ENCODE data around the gene UTS2R.

The UTS2R gene

GRCh38 chr17:82338858-82339633 is 32.5 kb upstream of the UTS2R start (continued):
- TF ChIP-seq ZNF514 (tag by site-specific recombination; IDR thresholded peaks at IDR 0.05) (no peak), ZBTB17 (tag by site-specific recombination; IDR thresholded peaks at IDR 0.05) (peak; percentile 68; the same call in 1 of the 2 replicates), ZNF274 (IDR thresholded peaks at IDR 0.05; ENCODE audit: low read length) (no peak), ZNF274 (tag by site-specific recombination; IDR thresholded peaks at IDR 0.05; ENCODE audit: borderline replicate concordance) (no peak), KLF8 (tag by site-specific recombination; IDR thresholded peaks at IDR 0.05) (0 out of 2 replicates have a peak, but pooled peaks have one; percentile 54), ZNF146 (tag by site-specific recombination; IDR thresholded peaks at IDR 0.05) (no peak), ZNF19 (tag by site-specific recombination; IDR thresholded peaks at IDR 0.05; ENCODE audit: low read depth) (no peak), ZBTB20 (tag by site-specific recombination; IDR thresholded peaks at IDR 0.05) (peak; percentile 74), ZBTB7A (tag by site-specific recombination; IDR thresholded peaks at IDR 0.05; ENCODE audit: low read depth) (0 out of 2 replicates have a peak, but pooled peaks have one; percentile 10), ZEB2 (tag by site-specific recombination; IDR thresholded peaks at IDR 0.05) (peak; percentile 89), ZNF843 (tag by site-specific recombination; IDR thresholded peaks at IDR 0.05) (0 out of 2 replicates have a peak, but pooled peaks have one; percentile 50), ZNF449 (tag by site-specific recombination; IDR thresholded peaks at IDR 0.05) (0 out of 2 replicates have a peak, but pooled peaks have one; percentile 44), ZNF366 (tag by site-specific recombination; conservative IDR thresholded peaks at IDR 0.05) (0 out of 2 replicates have a peak, but pooled peaks have one; percentile 57), HIC1 (tag by site-specific recombination; IDR thresholded peaks at IDR 0.05) (peak; percentile 89), ZNF792 (tag by site-specific recombination; IDR thresholded peaks at IDR 0.05) (no peak), PRDM4 (tag by site-specific recombination; IDR thresholded peaks at IDR 0.05) (peak; percentile 6; the same call in 1 of the 2 replicates), ZNF692 (tag by site-specific recombination; IDR thresholded peaks at IDR 0.05) (0 out of 2 replicates have a peak, but pooled peaks have one; percentile 38), GLIS1 (tag by site-specific recombination; IDR thresholded peaks at IDR 0.05) (peak; percentile 69)
